ENCODE results near the gene KCNV2.

Gene KCNV2

GRCh38 chr9:2718698-2719033 lies 1.4 kb downstream of the KCNV2 start:
- POLR2A ChIA-PET: no interaction called here
- CTCF ChIA-PET: interaction anchor here (0.6 kb wide), 1 partner anchor 25 kb away, joined by 4 read pairs; no protein-coding TSS in a partner anchor
- TF ChIP-seq LEF1 (IDR thresholded peaks at IDR 0.05; ENCODE audit: borderline replicate concordance) (no peak), ARNT (IDR thresholded peaks at IDR 0.05) (no peak), L3MBTL2 (conservative IDR thresholded peaks at IDR 0.05) (no peak), ZNF384 (IDR thresholded peaks at IDR 0.05) (no peak), FOXA1 (IDR thresholded peaks at IDR 0.05) (no peak), NFRKB (IDR thresholded peaks at IDR 0.05) (no peak), SP1 (IDR thresholded peaks at IDR 0.05) (no peak), TARDBP (IDR thresholded peaks at IDR 0.05) (no peak), CTBP1 (IDR thresholded peaks at IDR 0.05; ENCODE audit: borderline replicate concordance) (no peak), FOXM1 (IDR thresholded peaks at IDR 0.05; ENCODE audit: borderline replicate concordance) (no peak), FOXK2 (IDR thresholded peaks at IDR 0.05) (no peak), ELF4 (IDR thresholded peaks at IDR 0.05) (no peak), BHLHE40 (IDR thresholded peaks at IDR 0.05; ENCODE audit: borderline replicate concordance) (no peak)
- DNase-seq (ENCODE audit: extremely low spot score): no peak

DNA sequence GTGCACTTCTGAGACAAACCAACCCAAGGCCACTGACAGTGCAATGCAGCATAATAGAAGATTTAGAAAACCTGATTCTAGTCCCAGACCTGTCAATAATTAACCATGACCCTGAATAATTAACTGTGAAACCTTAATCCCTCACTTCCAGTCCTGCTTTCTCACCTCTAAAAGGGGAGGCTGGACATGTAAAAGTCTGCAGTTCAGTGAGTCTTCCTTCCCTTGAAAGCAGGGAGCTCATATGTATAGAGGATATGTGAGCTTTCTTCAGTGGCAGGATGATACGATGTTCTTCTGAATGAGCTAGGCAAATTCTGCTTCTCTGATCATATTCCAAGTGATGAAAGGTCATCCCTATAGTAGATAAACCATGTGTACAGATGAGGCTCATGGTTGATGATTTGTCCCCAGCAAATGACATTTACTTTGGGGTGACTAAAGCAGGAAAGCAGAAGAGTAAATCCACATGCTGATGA lies 2.9 kb downstream of the KCNV2 start:
- POLR2A ChIA-PET: no interaction called here
- no peak for DNase-seq (ENCODE audit: extremely low spot score)
- TF ChIP-seq NFRKB (IDR thresholded peaks at IDR 0.05) (no peak), ELF4 (IDR thresholded peaks at IDR 0.05) (no peak), TARDBP (IDR thresholded peaks at IDR 0.05) (no peak), CTBP1 (IDR thresholded peaks at IDR 0.05; ENCODE audit: borderline replicate concordance) (no peak)
- CTCF ChIA-PET: no interaction called here

- ChIA-PET CTCF (no interaction called here), POLR2A (no interaction called here)
- DNase-seq (ENCODE audit: extremely low spot score): no peak
Observed at GRCh38 chr9:2722715-2723114, 5.4 kb downstream of the KCNV2 start.

GRCh38 chr9:2723376-2724065 lies 6.2 kb downstream of the KCNV2 start:
- CTCF ChIA-PET: no interaction called here
- no peak for DNase-seq (ENCODE audit: extremely low spot score)
- TF ChIP-seq ARNT (IDR thresholded peaks at IDR 0.05): no peak
- no peak for TF ChIP-seq SP1 (IDR thresholded peaks at IDR 0.05)
- TF ChIP-seq FOXM1 (IDR thresholded peaks at IDR 0.05; ENCODE audit: borderline replicate concordance): no peak
- TF ChIP-seq, protein P1, sequence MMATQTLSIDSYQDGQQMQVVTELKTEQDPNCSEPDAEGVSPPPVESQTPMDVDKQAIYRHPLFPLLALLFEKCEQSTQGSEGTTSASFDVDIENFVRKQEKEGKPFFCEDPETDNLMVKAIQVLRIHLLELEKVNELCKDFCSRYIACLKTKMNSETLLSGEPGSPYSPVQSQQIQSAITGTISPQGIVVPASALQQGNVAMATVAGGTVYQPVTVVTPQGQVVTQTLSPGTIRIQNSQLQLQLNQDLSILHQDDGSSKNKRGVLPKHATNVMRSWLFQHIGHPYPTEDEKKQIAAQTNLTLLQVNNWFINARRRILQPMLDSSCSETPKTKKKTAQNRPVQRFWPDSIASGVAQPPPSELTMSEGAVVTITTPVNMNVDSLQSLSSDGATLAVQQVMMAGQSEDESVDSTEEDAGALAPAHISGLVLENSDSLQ (IDR thresholded peaks at IDR 0.05): no peak
- no peak for TF ChIP-seq BHLHE40 (IDR thresholded peaks at IDR 0.05; ENCODE audit: borderline replicate concordance)
- no peak for TF ChIP-seq HDGF (IDR thresholded peaks at IDR 0.05; ENCODE audit: borderline replicate concordance)
- TF ChIP-seq NFRKB (IDR thresholded peaks at IDR 0.05): no peak
- no peak for TF ChIP-seq LEF1 (IDR thresholded peaks at IDR 0.05; ENCODE audit: borderline replicate concordance)
- TF ChIP-seq FOXA1 (IDR thresholded peaks at IDR 0.05): no peak
- TF ChIP-seq FOXK2 (IDR thresholded peaks at IDR 0.05): no peak
- no peak for TF ChIP-seq L3MBTL2 (conservative IDR thresholded peaks at IDR 0.05)
- no peak for TF ChIP-seq TARDBP (IDR thresholded peaks at IDR 0.05)
- TF ChIP-seq CTBP1 (IDR thresholded peaks at IDR 0.05; ENCODE audit: borderline replicate concordance): no peak
- no peak for TF ChIP-seq ZNF384 (IDR thresholded peaks at IDR 0.05)
- TF ChIP-seq ELF4 (IDR thresholded peaks at IDR 0.05): no peak
- no peak for TF ChIP-seq SUZ12 (IDR thresholded peaks at IDR 0.05)
- POLR2A ChIA-PET: no interaction called here

More at GRCh38 chr9:2722715-2723114, 5.4 kb downstream of the KCNV2 start:
- TF ChIP-seq FOXK2 (IDR thresholded peaks at IDR 0.05) (no peak), HDGF (IDR thresholded peaks at IDR 0.05; ENCODE audit: borderline replicate concordance) (no peak), SUZ12 (IDR thresholded peaks at IDR 0.05) (no peak), LEF1 (IDR thresholded peaks at IDR 0.05; ENCODE audit: borderline replicate concordance) (no peak), BHLHE40 (IDR thresholded peaks at IDR 0.05; ENCODE audit: borderline replicate concordance) (no peak), FOXA1 (IDR thresholded peaks at IDR 0.05) (no peak), L3MBTL2 (conservative IDR thresholded peaks at IDR 0.05) (no peak), CTBP1 (IDR thresholded peaks at IDR 0.05; ENCODE audit: borderline replicate concordance) (no peak), NFRKB (IDR thresholded peaks at IDR 0.05) (no peak)

- no peak for DNase-seq (ENCODE audit: extremely low spot score)
Observed at GRCh38 chr9:2725126-2725525, 7.8 kb downstream of the KCNV2 start.

GRCh38 chr9:2725898-2726649 lies 8.8 kb downstream of the KCNV2 start:
- ChIA-PET POLR2A (no interaction called here), CTCF (no interaction called here)
- DNase-seq (ENCODE audit: extremely low spot score): no peak
- TF ChIP-seq FOXA1 (IDR thresholded peaks at IDR 0.05) (no peak), ZNF384 (IDR thresholded peaks at IDR 0.05) (no peak), ARNT (IDR thresholded peaks at IDR 0.05) (no peak), ELF4 (IDR thresholded peaks at IDR 0.05) (no peak), L3MBTL2 (conservative IDR thresholded peaks at IDR 0.05) (no peak), CTBP1 (IDR thresholded peaks at IDR 0.05; ENCODE audit: borderline replicate concordance) (no peak), FOXK2 (IDR thresholded peaks at IDR 0.05) (no peak), HDGF (IDR thresholded peaks at IDR 0.05; ENCODE audit: borderline replicate concordance) (no peak), BHLHE40 (IDR thresholded peaks at IDR 0.05; ENCODE audit: borderline replicate concordance) (no peak), SUZ12 (IDR thresholded peaks at IDR 0.05) (no peak), NFRKB (IDR thresholded peaks at IDR 0.05) (no peak), SP1 (IDR thresholded peaks at IDR 0.05) (no peak), FOXM1 (IDR thresholded peaks at IDR 0.05; ENCODE audit: borderline replicate concordance) (no peak), LEF1 (IDR thresholded peaks at IDR 0.05; ENCODE audit: borderline replicate concordance) (no peak)
- TF ChIP-seq, protein P1 (IDR thresholded peaks at IDR 0.05): no peak

More at GRCh38 chr9:2725126-2725525, 7.8 kb downstream of the KCNV2 start:
- ChIA-PET CTCF (no interaction called here), POLR2A (no interaction called here)
- TF ChIP-seq ARNT (IDR thresholded peaks at IDR 0.05) (no peak), FOXM1 (IDR thresholded peaks at IDR 0.05; ENCODE audit: borderline replicate concordance) (no peak), TARDBP (IDR thresholded peaks at IDR 0.05) (no peak), SUZ12 (IDR thresholded peaks at IDR 0.05) (no peak), SP1 (IDR thresholded peaks at IDR 0.05) (no peak), ZNF384 (IDR thresholded peaks at IDR 0.05) (no peak), BHLHE40 (IDR thresholded peaks at IDR 0.05; ENCODE audit: borderline replicate concordance) (no peak), ELF4 (IDR thresholded peaks at IDR 0.05) (no peak)
- TF ChIP-seq, protein P1 (IDR thresholded peaks at IDR 0.05): no peak
